SU-DHL-6 (cell line): Measurements from ENCODE around the gene TOE1.

Source experiments
- H2AFZ ChIP-seq: fragments of 200-600 bp; sonication (generic); 2 replicates; pipeline ENCODE4 v1.6.1; 2014; ENCODE audit warnings: low read depth, mild to moderate bottlenecking, moderate library complexity, mixed read lengths, antibody characterized with exemption, low read length; ENCODE audit not compliant: severe bottlenecking
- H3F3A ChIP-seq: fragments of 200-600 bp; shearing (Covaris generic); 2 replicates; pipeline ENCODE4 v1.6.0; 2016; ENCODE audit warnings: antibody characterized with exemption, mild to moderate bottlenecking; ENCODE audit not compliant: insufficient read depth
- H3K27ac ChIP-seq: fragments of 200-600 bp; sonication (generic); 2 replicates; pipeline ENCODE4 v1.5.1; 2016; ENCODE audit warnings: low read depth, mild to moderate bottlenecking, low read length, moderate library complexity, mixed read lengths
- H3K27me3 ChIP-seq: fragments of 200-600 bp; sonication (generic), shearing (Covaris generic); 2 replicates; pipeline ENCODE4 v1.6.0; 2014; ENCODE audit warnings: mild to moderate bottlenecking, low read length
- H3K36me3 ChIP-seq: fragments of 200-600 bp; sonication (generic); 2 replicates; pipeline ENCODE4 v1.6.1; 2014; ENCODE audit warnings: mild to moderate bottlenecking, low read length, mixed read lengths
- H3K4me2 ChIP-seq: fragments of 300-600, 200-600 bp; shearing (Covaris generic), sonication (generic); 2 replicates; pipeline ENCODE4 v1.6.0; 2014; ENCODE audit warnings: low read length, low read depth, mild to moderate bottlenecking; ENCODE audit not compliant: poor library complexity, severe bottlenecking
- H3K4me3 ChIP-seq: fragments of 200-600 bp; sonication (generic); 2 replicates; pipeline ENCODE4 v1.5.1; 2014; ENCODE audit warnings: antibody characterized with exemption, low read length, mild to moderate bottlenecking, mixed read lengths; ENCODE audit not compliant: insufficient read depth, poor library complexity, severe bottlenecking
- H3K79me2 ChIP-seq: fragments of 200-600 bp; sonication (generic); 2 replicates; pipeline ENCODE4 v1.6.1; 2014; ENCODE audit warnings: mild to moderate bottlenecking, low read length, moderate library complexity; ENCODE audit not compliant: insufficient read depth
- H3K9ac ChIP-seq: fragments of 200-600 bp; sonication (generic); 2 replicates; pipeline ENCODE4 v1.7.0; 2014; ENCODE audit warnings: mild to moderate bottlenecking, low read length
- H3K9me2 ChIP-seq: fragments of 200-600 bp; sonication (generic); replicated peaks from 2 replicates; pipeline ENCODE4 v1.6.1; 2014; ENCODE audit warnings: low read length; ENCODE audit not compliant: insufficient read depth
- H3K9me3 ChIP-seq: fragments of 200-600 bp; sonication (generic); 2 replicates; pipeline ENCODE4 v1.6.1; 2014; ENCODE audit warnings: low read length, mixed read lengths; ENCODE audit not compliant: insufficient read depth
- H4K20me1 ChIP-seq: fragments of 200-600 bp; sonication (generic); 2 replicates; pipeline ENCODE4 v1.6.1; 2014; ENCODE audit warnings: low read depth, mild to moderate bottlenecking, antibody characterized with exemption, low read length, moderate library complexity, mixed read lengths
- EZH2phosphoT487 ChIP-seq: fragments of 200-600 bp; sonication (generic), shearing (Covaris generic); conservative IDR thresholded peaks from 2 replicates; pipeline ENCODE4 v1.6.1; 2018; ENCODE audit warnings: mild to moderate bottlenecking, antibody characterized with exemption, low read length, moderate library complexity, mixed read lengths
- TF ChIP-seq, protein P1 (sequence below): fragments of 200-600 bp; sonication (generic); IDR thresholded peaks from one replicate; pipeline ENCODE4 v1.5.1; 2017; ENCODE audit warnings: antibody characterized with exemption, mild to moderate bottlenecking, low read length, moderate library complexity; ENCODE audit not compliant: insufficient read depth, poor library complexity, severe bottlenecking

The TOE1 gene

DNA sequence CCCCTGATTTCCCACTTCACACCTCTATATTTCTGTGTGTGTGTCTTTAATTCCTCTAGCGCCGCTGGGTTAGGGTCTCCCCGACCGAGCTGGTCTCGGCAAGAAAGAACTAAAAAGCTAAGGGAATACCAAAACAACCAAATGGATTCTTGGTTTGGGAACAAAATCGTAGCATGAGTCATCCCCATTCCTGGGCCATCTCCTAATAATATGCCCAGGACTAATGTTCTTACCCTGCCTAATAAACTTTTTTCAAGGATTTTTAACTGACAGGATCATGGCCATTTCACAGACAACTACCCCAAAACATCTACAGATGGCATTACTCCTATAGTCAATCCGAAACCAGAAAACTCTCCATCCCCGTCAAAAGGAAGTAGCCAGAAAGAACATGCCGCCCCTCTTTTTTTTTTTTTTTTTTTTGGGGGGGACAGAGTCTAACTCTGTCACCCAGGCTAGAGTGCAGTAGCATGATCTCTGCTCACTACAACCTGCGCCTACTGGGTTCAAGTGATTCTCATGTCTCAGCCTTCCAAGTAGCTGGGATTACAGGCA, 17.4 kb upstream of the TOE1 start:
- Histone ChIP-seq H2AFZ (no peak overlapping the region), H3K9me3 (no peaks in the 10 kb centered on the region), H3K4me3 (no peak overlapping the region), H3K36me3 (no peaks in the 10 kb centered on the region), H3K9me2 (no peaks in the 10 kb centered on the region), H3K27me3 (no peaks in the 10 kb centered on the region), H3K9ac (no peak overlapping the region), H3F3A (0 out of 2 replicates have a peak, but pooled peaks cover 7% of the 10 kb centered on the region), H3K27ac (no peak overlapping the region), H4K20me1 (no peaks in the 10 kb centered on the region), H3K4me2 (no peak overlapping the region), H3K79me2 (peaks cover 11% of the 10 kb centered on the region)
- TF ChIP-seq EZH2phosphoT487: no peak
- TF ChIP-seq, protein P1, sequence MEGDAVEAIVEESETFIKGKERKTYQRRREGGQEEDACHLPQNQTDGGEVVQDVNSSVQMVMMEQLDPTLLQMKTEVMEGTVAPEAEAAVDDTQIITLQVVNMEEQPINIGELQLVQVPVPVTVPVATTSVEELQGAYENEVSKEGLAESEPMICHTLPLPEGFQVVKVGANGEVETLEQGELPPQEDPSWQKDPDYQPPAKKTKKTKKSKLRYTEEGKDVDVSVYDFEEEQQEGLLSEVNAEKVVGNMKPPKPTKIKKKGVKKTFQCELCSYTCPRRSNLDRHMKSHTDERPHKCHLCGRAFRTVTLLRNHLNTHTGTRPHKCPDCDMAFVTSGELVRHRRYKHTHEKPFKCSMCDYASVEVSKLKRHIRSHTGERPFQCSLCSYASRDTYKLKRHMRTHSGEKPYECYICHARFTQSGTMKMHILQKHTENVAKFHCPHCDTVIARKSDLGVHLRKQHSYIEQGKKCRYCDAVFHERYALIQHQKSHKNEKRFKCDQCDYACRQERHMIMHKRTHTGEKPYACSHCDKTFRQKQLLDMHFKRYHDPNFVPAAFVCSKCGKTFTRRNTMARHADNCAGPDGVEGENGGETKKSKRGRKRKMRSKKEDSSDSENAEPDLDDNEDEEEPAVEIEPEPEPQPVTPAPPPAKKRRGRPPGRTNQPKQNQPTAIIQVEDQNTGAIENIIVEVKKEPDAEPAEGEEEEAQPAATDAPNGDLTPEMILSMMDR: no peak

DNA sequence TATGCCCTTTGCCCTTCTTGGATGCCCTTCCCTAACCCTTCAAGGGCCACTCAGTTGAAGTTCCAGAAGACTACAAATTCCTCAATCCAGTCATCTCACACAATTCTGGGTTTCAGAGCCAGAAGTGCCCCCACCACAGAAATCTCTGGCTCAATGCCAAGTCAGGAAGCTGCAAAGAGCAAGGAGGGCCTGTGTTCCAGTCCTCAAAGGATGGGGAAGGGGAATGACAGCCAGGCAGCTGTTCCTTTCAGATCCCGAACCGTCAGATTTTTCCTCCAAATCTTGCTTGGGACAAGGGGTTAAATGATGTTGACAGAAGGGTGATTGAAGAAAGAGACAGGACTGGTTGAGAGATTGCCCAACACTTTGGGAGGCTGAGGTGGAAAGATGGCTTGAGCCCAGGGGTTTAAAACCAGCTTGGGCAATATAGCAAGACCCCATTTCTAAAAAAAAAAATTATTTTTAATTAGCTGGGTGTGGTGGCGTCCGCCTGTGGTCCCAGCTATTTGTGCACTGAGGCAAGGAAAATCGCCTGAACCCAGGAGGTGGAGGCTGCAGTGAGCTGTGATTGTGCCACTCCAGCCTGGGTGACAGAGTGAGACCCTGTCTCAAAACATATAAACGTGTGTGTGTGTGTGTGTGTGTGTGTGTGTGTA, 14.0 kb upstream of the TOE1 start:
- Histone ChIP-seq H3K27ac (no peak overlapping the region), H3K79me2 (peaks cover 25% of the 10 kb centered on the region), H3K9me2 (no peaks in the 10 kb centered on the region), H3K9ac (peak overlapping the region; percentile 88), H3K4me2 (peak overlapping the region; percentile 96), H3K4me3 (peak overlapping the region; percentile 61), H3K9me3 (no peaks in the 10 kb centered on the region), H2AFZ (peak overlapping the region; percentile 99), H3K36me3 (no peaks in the 10 kb centered on the region), H3K27me3 (no peaks in the 10 kb centered on the region), H4K20me1 (no peaks in the 10 kb centered on the region), H3F3A (peaks cover 13% of the 10 kb centered on the region; the same call in 1 of the 2 replicates)
- TF ChIP-seq, protein P1: no peak
- no peak for TF ChIP-seq EZH2phosphoT487

DNA sequence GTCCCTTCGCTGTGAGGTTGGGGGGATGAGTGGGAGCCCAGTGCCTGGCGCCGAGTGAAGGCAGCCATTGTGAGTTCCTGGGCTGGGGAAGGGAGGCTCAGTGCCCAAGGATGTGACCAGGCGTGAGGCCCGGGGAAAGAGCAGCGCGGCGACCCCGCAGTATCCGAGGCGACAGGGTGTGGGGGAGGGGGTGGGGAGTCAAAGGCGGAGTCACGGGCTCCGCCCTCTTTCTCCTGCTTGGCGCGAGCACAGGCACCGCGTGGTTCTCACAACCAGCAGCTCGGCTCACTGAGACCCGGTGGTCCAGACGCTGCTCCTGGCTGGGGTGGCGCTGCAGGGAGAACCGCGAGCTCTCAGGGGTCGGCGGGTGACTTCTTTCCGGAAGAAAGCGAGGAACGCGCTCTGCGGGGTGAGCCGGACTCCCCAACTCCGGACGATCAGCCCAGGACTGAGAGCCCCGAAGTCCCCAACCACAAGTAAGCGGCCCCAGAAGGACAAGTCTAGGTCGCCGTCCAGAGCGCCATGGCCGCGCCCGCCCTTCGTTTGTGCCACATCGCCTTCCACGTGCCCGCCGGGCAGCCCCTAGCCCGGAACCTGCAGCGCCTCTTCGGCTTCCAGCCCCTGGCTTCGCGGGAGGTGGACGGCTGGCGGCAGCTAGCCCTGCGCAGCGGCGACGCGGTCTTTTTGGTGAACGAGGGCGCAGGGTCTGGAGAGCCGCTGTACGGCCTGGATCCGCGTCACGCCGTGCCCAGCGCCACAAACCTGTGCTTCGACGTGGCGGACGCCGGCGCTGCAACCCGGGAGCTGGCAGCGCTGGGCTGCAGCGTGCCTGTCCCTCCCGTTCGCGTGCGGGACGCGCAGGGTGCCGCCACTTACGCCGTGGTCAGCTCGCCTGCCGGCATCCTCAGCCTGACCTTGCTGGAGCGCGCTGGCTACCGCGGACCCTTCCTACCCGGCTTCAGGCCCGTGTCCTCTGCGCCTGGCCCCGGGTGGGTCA, 13.0 kb upstream of the TOE1 start, which contains the start of gene HPDL:
TSS of gene HPDL (plus strand) at position 269 of the 997 bp plus-strand sequence. CDS start at position 523, 254 bp downstream.
- Histone ChIP-seq H3K79me2 (peaks cover 25% of the 10 kb centered on the region), H2AFZ (peak within 1 kb of the TSS; percentile 99), H3K4me2 (peak within 1 kb of the TSS; percentile 96), H3K27ac (peak within 1 kb of the TSS; percentile 76), H3K36me3 (no peaks in the 10 kb centered on the region), H3K9me2 (no peaks in the 10 kb centered on the region), H3K9me3 (no peaks in the 10 kb centered on the region), H4K20me1 (no peaks in the 10 kb centered on the region), H3F3A (peaks cover 13% of the 10 kb centered on the region; the same call in 1 of the 2 replicates), H3K4me3 (peak within 1 kb of the TSS; percentile 61), H3K27me3 (no peaks in the 10 kb centered on the region), H3K9ac (peak within 1 kb of the TSS; percentile 88)
- TF ChIP-seq, protein P1: peak; percentile 18
- no peak for TF ChIP-seq EZH2phosphoT487
